Activated T-cell treated with anti-CD3 and anti-CD28 coated beads, Interleukin-2, amount 50 U/mL, for 24 hours (primary cell): ENCODE data around the gene BAIAP2L2.
"Not testable (repeated sequence)": the region's sequence is repeated elsewhere in the genome, so short reads cannot be mapped to it uniquely, and the experiment has no call there.

Source experiments
- DNase-seq: peaks from one replicate; pipeline ENCODE4 v3.0.0-alpha.2; 2020
- H3K27ac Mint-ChIP-seq: 2 replicates; pipeline ENCODE4 v1.8.0; 2020; ENCODE audit warnings: mild to moderate bottlenecking, mixed read lengths
- H3K27me3 Mint-ChIP-seq: 2 replicates; pipeline ENCODE4 v1.8.0; 2020; ENCODE audit warnings: mixed read lengths
- H3K36me3 Mint-ChIP-seq: 2 replicates; pipeline ENCODE4 v1.8.0; 2020; ENCODE audit warnings: low read depth, mixed read lengths
- H3K4me1 Mint-ChIP-seq: 2 replicates; pipeline ENCODE4 v1.8.0; 2020; ENCODE audit warnings: low read depth, mixed read lengths
- H3K4me3 Mint-ChIP-seq: 2 replicates; pipeline ENCODE4 v1.8.0; 2020; ENCODE audit warnings: mild to moderate bottlenecking, moderate library complexity, mixed read lengths
- H3K9me3 Mint-ChIP-seq: 2 replicates; pipeline ENCODE4 v1.8.0; 2020; ENCODE audit warnings: mixed read lengths

BAIAP2L2 gene

GRCh38 chr22:38110008-38110862 is at the start of gene BAIAP2L2:
TSS of gene BAIAP2L2 (minus strand) at chr22:38110684. CDS start at chr22:38110525, 159 bp downstream.
- no peaks in the 10 kb centered on the region for H3K4me1 Mint-ChIP-seq
- no peaks in the 10 kb centered on the region for H3K27me3 Mint-ChIP-seq
- DNase-seq: no peak
- H3K27ac Mint-ChIP-seq: no peak within 1 kb of the TSS
- H3K4me3 Mint-ChIP-seq: no peak within 1 kb of the TSS
- peaks cover 4% of the 10 kb centered on the region for H3K36me3 Mint-ChIP-seq
- no peaks in the 10 kb centered on the region for H3K9me3 Mint-ChIP-seq

GRCh38 chr22:38155703-38156102 is 45.2 kb upstream of the BAIAP2L2 start:
- no peaks in the 10 kb centered on the region for H3K4me1 Mint-ChIP-seq
- no peaks in the 10 kb centered on the region for H3K27me3 Mint-ChIP-seq
- H3K4me3 Mint-ChIP-seq: no peak overlapping the region
- no peak for DNase-seq
- no peaks in the 10 kb centered on the region for H3K9me3 Mint-ChIP-seq
- H3K36me3 Mint-ChIP-seq: no peaks in the 10 kb centered on the region
- no peak overlapping the region for H3K27ac Mint-ChIP-seq

DNA sequence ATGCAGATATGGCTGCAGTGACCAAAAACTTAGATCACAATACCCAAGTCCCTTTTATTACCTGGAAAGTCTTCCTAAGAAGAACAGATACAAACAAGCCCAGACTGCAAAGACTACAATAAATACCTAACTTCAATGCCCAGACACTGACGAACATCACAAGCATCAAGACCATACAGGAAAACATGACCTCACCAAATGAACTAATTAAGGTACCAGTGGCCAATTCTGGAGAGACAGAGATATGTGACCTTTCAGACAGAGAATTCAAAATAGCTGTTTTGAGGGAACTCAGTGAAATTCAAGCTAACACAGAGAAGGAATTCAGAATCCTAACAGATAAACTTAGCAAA is 44.1 kb upstream of the BAIAP2L2 start:
- H3K27ac Mint-ChIP-seq: not testable (repeated sequence)

GRCh38 chr22:38153821-38154562 is 43.5 kb upstream of the BAIAP2L2 start:
- Mint-ChIP-seq H3K4me1 (no peaks in the 10 kb centered on the region), H3K36me3 (no peaks in the 10 kb centered on the region), H3K4me3 (no peak overlapping the region), H3K9me3 (no peaks in the 10 kb centered on the region), H3K27me3 (no peaks in the 10 kb centered on the region), H3K27ac (no peak overlapping the region)
- DNase-seq: no peak

More for the DNA sequence above, 44.1 kb upstream of the BAIAP2L2 start:
- DNase-seq, H3K4me1 Mint-ChIP-seq, H3K9me3 Mint-ChIP-seq, H3K4me3 Mint-ChIP-seq, H3K36me3 Mint-ChIP-seq, H3K27me3 Mint-ChIP-seq: not testable (repeated sequence)

DNA sequence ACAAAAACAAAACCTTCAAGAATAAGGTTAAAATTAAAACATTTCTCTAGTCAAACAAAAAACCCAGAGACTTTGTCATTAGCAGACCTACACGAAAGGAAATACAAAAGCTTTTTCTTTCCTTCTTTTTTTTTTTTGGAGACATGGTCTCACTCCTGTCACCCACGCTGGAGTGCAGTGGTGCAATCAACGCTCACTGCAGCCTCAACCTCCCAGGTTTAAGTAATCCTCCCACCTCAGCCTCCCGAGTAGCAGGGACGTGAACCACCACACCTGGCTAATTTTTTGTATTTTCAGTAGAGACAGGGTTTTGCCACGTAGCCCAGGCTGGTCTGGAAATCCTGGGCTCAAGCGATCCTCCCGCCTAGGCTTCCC is 40.6 kb upstream of the BAIAP2L2 start:
- no peak overlapping the region for H3K4me3 Mint-ChIP-seq

GRCh38 chr22:38148245-38148644 is 37.8 kb upstream of the BAIAP2L2 start:
- Mint-ChIP-seq H3K9me3 (no peaks in the 10 kb centered on the region), H3K27ac (no peak overlapping the region), H3K4me1 (peaks cover 17% of the 10 kb centered on the region), H3K27me3 (no peaks in the 10 kb centered on the region), H3K4me3 (no peak overlapping the region), H3K36me3 (peaks cover 12% of the 10 kb centered on the region)
- no peak for DNase-seq

More for the DNA sequence above, 40.6 kb upstream of the BAIAP2L2 start:
- H3K9me3 Mint-ChIP-seq: no peaks in the 10 kb centered on the region
- no peaks in the 10 kb centered on the region for H3K27me3 Mint-ChIP-seq
- no peaks in the 10 kb centered on the region for H3K36me3 Mint-ChIP-seq
- DNase-seq: no peak
- H3K27ac Mint-ChIP-seq: no peak overlapping the region
- peaks cover 14% of the 10 kb centered on the region for H3K4me1 Mint-ChIP-seq

- not testable (repeated sequence) for H3K27me3 Mint-ChIP-seq, H3K9me3 Mint-ChIP-seq, DNase-seq, H3K27ac Mint-ChIP-seq, H3K4me3 Mint-ChIP-seq
- Mint-ChIP-seq H3K4me1 (peaks cover 19% of the 10 kb centered on the region), H3K36me3 (peaks cover 22% of the 10 kb centered on the region)
Measured at GRCh38 chr22:38146166-38146565, 35.7 kb upstream of the BAIAP2L2 start.

- Mint-ChIP-seq H3K27me3 (no peaks in the 10 kb centered on the region), H3K27ac (no peak overlapping the region), H3K4me3 (no peak overlapping the region), H3K9me3 (no peaks in the 10 kb centered on the region), H3K4me1 (peaks cover 19% of the 10 kb centered on the region), H3K36me3 (peaks cover 33% of the 10 kb centered on the region)
- DNase-seq: no peak
Measured at GRCh38 chr22:38144025-38144405, 33.5 kb upstream of the BAIAP2L2 start.

GRCh38 chr22:38142606-38143005 is 32.1 kb upstream of the BAIAP2L2 start:
- Mint-ChIP-seq H3K36me3 (peaks cover 43% of the 10 kb centered on the region), H3K4me3 (no peak overlapping the region), H3K9me3 (no peaks in the 10 kb centered on the region), H3K27me3 (no peaks in the 10 kb centered on the region), H3K4me1 (peaks cover 9% of the 10 kb centered on the region), H3K27ac (no peak overlapping the region)
- DNase-seq: no peak

DNA sequence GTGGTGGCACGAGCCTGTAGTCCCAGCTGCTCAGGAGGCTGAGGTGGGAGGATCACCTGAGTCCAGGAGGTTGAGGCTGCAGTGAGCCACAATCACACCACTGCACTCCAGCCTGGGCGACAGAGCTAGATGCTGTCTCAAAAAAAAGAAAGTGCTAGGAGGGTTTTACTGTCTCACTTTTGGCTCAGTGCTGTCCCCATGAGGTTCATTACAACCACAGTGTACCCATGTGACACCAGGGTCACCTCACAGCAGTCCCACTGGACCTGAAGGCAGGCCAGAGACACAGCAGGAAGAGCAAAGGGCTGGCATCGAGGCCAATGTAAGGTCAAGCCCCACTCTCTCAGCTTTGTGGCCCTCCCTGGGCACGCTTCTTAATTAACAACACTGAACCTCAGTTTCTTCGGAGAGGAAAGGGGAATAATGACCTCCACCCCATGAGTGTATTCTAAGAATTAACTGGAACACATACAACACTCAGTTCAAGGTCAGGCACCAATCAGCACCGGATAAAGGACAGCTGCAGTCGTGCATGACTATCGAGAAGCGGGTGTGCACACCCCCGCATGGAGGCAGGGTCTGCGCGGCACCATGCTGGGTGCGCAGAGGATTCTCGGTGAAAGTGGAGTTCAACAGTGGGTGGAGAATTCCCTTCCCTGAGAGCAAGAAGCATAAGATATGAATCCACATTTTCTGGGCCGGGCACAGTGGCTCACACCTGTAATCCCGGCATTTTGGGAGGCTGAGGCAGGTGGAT is 30.9 kb upstream of the BAIAP2L2 start:
- Mint-ChIP-seq H3K27me3 (no peaks in the 10 kb centered on the region), H3K36me3 (peaks cover 44% of the 10 kb centered on the region), H3K9me3 (no peaks in the 10 kb centered on the region), H3K4me1 (peaks cover 5% of the 10 kb centered on the region), H3K4me3 (no peak overlapping the region), H3K27ac (no peak overlapping the region)
- no peak for DNase-seq

- Mint-ChIP-seq H3K4me1 (peaks cover 8% of the 10 kb centered on the region), H3K27me3 (no peaks in the 10 kb centered on the region), H3K27ac (no peak overlapping the region), H3K4me3 (no peak overlapping the region), H3K36me3 (peaks cover 52% of the 10 kb centered on the region), H3K9me3 (no peaks in the 10 kb centered on the region)
- no peak for DNase-seq
Measured at GRCh38 chr22:38139901-38140300, 29.4 kb upstream of the BAIAP2L2 start.

DNA sequence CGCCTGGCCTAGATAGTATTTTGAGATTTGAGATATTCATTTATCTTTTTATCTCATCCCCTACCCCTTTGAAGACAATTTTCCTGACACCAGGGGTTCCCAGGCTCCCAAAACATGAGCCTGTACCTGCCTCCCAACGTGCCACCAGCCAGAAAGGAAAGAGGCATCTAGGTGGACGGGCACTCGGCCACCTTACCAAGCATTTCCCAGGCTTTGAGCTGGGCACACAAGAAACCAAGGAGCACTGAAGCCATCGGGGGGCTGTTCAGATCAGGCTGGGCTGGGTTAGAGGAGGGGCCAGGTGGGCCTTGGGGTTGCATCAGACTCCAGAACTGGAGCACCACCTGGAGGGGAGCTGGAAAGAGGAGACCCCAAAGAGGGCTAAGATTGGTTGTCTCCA is 28.5 kb upstream of the BAIAP2L2 start:
- Mint-ChIP-seq H3K4me3 (no peak overlapping the region), H3K27me3 (no peaks in the 10 kb centered on the region), H3K27ac (no peak overlapping the region), H3K36me3 (peaks cover 50% of the 10 kb centered on the region), H3K4me1 (peaks cover 8% of the 10 kb centered on the region), H3K9me3 (no peaks in the 10 kb centered on the region)
- no peak for DNase-seq

GRCh38 chr22:38137876-38138687 is 27.6 kb upstream of the BAIAP2L2 start:
- DNase-seq: no peak
- H3K4me3 Mint-ChIP-seq: no peak overlapping the region
- H3K36me3 Mint-ChIP-seq: peaks cover 50% of the 10 kb centered on the region
- no peaks in the 10 kb centered on the region for H3K9me3 Mint-ChIP-seq
- peaks cover 3% of the 10 kb centered on the region for H3K4me1 Mint-ChIP-seq
- no peak overlapping the region for H3K27ac Mint-ChIP-seq
- no peaks in the 10 kb centered on the region for H3K27me3 Mint-ChIP-seq

DNA sequence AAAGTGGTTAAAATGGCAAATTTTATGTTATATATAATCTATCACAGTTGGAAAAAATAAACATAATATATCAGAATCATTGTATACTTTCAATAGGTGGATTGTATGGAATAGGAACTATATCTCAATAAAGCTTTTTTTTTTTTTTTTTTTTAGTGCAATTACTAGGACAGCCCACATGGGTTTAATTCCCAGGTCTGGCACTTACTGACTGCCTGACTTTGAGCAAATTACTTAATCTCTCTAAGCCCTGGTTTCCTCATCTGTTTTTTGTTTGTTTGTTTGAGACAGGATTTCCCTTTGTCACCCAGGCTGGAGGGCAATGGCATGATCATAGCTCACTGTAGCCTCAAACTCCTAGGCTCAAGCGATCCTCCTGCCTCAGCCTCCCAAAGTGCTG is 26.1 kb upstream of the BAIAP2L2 start:
- H3K27ac Mint-ChIP-seq: no peak overlapping the region
- H3K4me1 Mint-ChIP-seq: peaks cover 3% of the 10 kb centered on the region
- no peak overlapping the region for H3K4me3 Mint-ChIP-seq
- no peak for DNase-seq
- no peaks in the 10 kb centered on the region for H3K9me3 Mint-ChIP-seq
- H3K27me3 Mint-ChIP-seq: no peaks in the 10 kb centered on the region
- H3K36me3 Mint-ChIP-seq: peaks cover 49% of the 10 kb centered on the region
